Measurements from ENCODE around the gene RRBP1.

RRBP1 gene

DNA sequence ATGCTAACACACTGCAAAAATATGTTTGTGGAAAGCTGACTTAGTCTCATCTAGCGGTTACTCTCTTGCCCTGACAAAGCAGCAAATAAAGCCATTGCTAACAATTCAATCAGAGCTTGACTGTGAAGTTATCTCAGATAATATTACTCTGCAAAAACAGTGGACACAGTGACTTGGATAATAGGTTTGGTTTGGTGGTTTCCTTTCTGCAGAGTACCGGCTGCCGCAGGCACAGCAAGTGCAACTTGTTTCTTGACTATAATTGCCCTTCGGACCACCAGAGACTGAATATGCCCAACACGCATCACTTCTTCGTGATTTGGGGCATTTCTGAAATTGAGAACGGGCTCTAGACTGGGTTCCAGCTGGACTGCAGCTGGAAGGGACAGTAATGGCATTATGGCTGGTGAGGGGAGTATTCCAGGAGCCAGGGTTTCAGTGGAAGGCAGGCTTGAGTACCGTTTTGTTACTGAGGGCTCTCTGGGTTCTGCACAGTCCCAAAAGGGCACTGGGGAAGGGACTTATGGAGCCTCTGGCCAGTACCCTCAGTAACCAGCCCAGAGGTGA lies 72.1 kb downstream of the RRBP1 start:
- DNase-seq (ENCODE audit: low spot score) = no peak

DNA sequence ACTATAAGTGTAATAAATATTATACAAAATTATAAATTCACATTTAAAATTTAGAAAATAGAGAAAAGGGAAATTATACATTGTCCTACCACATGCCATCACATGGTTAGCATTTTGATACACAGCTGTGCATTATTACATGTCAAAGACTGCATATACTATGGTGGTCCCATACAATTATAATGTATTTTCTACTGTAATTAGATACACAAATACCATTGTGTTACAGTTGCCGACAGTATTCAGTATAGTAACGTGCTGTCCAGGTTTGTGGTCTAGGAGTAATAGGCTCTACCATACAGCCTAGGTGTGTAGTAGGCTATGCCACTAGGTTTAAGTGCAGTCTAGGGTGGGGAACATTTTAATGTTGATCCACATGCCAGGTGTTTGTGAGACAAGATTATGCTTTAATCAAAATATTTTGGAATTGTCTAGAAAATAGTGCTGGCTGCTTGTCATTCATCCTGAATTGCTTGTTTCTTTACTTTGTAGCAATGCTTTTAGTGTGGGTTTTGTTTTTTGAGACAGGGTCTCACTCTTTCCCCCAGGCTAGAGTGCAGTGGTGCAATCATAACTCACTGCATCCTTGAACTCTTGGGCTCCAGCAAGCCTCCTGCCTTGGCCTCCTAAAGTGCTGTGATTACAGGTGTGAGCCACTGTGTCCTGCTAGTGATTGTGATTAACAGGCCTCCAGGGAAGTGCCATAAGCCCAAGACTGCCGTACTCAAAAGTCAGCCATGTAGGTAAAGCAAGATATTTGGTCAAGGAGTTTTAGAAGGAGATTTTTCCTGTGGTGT lies 73.1 kb downstream of the RRBP1 start:
- no peak for DNase-seq (ENCODE audit: low spot score)

- DNase-seq (ENCODE audit: low spot score) = no peak
Observed at GRCh38 chr20:17606001-17606400, 76.0 kb downstream of the RRBP1 start.

- no peak for DNase-seq (ENCODE audit: low spot score)
Observed at GRCh38 chr20:17605131-17605660, 76.8 kb downstream of the RRBP1 start.

- no peak for DNase-seq (ENCODE audit: low spot score)
Observed at GRCh38 chr20:17602493-17602892, 79.5 kb downstream of the RRBP1 start.

DNA sequence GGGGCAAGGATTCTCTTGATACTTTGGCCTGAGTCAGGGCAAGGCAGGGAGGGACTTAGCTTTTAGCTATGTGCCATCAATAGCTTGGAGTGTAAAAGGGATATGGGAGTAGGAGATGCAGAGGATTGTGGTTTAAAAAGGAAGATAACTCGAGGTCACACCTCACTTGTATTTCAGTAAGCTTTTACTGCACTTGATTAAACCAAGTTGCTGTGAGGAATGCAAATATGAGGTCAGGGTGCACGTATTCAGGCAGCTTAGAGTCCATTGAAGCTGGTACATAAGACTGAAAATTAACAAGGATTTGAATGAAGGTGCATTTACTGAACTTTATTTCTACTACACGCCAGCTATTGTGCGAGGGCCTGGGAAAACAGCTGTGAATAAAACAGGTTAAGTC lies 80.1 kb downstream of the RRBP1 start:
- DNase-seq (ENCODE audit: low spot score) = no peak

DNA sequence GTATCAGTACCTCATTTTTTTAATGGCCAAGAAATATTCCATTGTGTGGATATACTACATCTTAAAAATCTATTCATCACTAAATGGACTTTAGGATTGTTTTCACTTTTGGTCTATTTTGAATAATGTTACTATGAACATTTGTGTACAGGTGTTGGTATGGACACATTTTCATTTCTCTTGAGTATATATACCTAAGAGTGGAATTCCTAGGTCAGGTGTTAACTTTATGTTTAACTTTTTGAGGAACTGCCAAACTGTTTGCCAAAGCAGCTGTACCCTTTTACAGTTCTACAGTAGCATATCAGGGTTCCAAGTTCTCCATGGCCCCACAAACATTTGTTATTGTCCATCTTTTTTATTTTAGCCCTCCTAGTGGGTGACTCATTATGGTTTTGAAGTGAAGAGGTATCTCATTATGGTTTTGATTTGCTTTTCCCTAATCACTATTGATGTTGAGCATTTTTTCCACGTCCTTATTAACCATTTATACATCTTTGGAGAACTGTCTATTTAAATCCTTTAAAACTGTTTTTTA lies 84.0 kb downstream of the RRBP1 start:
- DNase-seq (ENCODE audit: low spot score) = no peak

DNA sequence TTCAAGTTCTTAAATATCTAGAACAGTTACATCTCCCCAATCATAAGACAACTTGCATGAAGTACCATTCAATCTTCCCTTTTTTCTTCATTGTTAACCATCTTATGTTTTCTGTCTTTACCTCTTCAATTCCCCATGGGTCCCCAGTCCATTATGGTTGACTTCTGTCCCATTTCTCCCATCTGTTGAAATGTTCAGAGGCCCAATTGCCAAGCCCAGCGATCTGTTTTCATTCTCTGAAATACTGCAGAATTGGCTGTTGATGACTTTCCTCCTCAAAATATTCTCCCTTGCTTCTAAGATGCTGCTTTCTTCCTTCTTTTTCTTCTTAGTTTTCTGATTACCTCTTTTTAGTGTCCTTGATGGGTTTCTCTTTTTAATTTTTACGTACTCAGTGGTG lies 86.2 kb downstream of the RRBP1 start:
- no peak for DNase-seq (ENCODE audit: low spot score)

DNA sequence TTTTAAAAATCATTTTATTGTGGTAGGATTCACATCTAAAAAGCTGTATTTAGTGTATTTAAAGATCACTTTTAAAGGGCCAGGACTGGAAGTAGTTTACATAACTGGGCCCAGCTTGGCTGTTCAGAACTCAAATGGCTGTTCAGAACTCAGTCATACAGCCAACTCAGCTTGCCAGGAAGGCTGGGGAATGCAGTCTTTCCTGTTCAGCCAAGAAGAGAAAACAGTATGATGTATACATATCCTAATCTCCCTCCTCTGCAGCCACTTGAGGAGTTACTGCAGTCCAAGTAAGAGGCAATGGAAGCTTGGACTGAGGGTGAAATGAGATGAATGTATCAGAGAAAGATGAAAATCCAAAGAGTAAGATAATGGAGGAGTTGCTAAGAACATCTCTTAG lies 87.6 kb downstream of the RRBP1 start:
- peak; percentile 42 for DNase-seq (ENCODE audit: low spot score)

GRCh38 chr20:17593902-17594301 lies 88.1 kb downstream of the RRBP1 start:
- DNase-seq (ENCODE audit: low spot score) = no peak

- DNase-seq (ENCODE audit: low spot score) = no peak
Observed at GRCh38 chr20:17590245-17590644, 91.8 kb downstream of the RRBP1 start.

DNA sequence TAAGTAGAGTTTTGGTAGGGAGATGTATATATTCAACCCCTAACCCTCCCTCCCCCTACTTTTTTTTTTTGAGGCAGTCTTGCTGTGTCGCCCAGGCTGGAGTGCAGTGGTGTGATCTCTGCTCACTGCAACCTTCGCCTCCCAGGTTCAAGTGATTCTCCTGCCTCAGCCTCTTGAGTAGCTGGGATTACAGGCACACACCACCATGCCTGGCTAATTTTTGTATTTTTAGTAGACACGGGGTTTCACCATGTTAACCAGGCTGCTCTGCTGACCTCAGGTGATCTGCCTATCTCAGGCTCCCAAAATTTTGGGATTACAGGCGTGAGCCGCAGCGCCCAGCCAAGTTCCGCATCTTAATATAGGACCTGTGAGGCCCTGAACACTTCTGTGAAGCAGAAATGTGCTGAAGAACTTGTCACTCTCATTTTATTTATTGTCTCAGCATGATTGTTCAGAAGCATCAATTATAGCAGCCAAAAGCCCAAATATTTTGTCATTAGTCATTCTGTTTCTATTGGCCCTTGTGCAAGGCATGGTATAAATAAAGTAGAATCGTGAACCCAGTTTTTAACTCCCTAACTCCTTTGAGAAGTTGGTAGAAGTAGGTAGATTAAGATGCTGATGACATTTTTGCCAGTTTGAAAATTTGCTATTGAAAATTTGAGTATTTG lies 92.7 kb downstream of the RRBP1 start:
- no peak for DNase-seq (ENCODE audit: low spot score)

- DNase-seq (ENCODE audit: low spot score) = no peak
Observed at GRCh38 chr20:17587824-17588223, 94.2 kb downstream of the RRBP1 start.

GRCh38 chr20:17587148-17587547 lies 94.9 kb downstream of the RRBP1 start:
- no peak for DNase-seq (ENCODE audit: low spot score)

DNA sequence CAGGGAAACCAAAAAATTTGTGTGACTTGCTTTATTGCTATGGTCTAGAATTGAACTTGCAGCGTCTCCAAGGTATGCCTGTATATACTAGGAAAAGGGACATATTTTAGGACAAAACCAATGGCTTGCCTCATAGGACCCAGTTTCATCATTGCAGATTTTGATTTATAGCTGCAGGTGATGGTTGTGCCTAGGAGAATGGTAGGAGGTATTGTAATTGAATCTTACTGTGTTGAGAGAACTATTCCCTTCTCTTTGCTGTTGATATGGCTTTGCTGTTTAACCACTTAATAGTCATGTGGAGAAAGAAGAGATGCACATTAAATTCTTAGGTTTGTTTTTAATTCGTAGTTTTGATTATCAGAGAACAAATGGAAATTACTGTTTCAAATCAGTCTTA lies 95.8 kb downstream of the RRBP1 start:
- no peak for DNase-seq (ENCODE audit: low spot score)

DNA sequence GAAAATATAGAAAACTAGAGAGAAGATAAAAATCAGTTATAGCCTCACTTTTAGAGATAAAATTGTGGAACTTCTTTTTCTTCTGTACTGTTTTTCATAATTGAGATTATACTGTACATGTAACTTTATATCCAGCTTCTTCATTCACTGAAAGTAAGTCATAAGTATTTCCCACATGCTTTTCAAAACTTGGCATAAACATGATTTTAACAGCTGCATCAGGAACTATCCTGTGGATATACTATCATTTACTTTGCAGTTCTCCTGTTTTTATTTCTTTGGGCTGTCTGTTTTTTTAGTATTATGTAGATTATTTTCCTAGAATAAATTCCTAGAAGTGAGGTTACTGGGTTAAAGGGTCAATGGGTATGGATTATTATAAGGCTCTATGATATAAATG lies 97.4 kb downstream of the RRBP1 start:
- DNase-seq (ENCODE audit: low spot score) = no peak

GRCh38 chr20:17583126-17583525 lies 98.9 kb downstream of the RRBP1 start:
- no peak for DNase-seq (ENCODE audit: low spot score)

DNA sequence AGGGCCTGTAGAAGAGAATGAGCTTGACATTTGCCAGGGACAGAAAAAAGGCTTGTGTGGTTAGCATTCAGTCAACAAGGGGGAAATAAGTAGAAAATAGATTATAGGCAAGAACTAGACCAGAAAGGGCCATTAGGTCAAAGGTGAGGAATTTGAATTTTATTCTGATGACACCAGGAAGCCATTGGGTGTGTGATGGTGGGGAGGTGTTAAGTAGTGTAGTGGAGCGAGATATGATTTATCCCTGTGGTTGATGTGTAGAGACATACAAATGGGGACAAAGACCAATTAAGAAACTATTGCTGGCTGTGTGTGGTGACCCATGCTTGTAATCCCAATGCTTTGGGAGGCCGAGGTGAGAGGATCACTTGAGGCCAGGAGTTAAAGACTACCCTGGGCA lies 101.1 kb downstream of the RRBP1 start:
- DNase-seq (ENCODE audit: low spot score) = no peak

DNA sequence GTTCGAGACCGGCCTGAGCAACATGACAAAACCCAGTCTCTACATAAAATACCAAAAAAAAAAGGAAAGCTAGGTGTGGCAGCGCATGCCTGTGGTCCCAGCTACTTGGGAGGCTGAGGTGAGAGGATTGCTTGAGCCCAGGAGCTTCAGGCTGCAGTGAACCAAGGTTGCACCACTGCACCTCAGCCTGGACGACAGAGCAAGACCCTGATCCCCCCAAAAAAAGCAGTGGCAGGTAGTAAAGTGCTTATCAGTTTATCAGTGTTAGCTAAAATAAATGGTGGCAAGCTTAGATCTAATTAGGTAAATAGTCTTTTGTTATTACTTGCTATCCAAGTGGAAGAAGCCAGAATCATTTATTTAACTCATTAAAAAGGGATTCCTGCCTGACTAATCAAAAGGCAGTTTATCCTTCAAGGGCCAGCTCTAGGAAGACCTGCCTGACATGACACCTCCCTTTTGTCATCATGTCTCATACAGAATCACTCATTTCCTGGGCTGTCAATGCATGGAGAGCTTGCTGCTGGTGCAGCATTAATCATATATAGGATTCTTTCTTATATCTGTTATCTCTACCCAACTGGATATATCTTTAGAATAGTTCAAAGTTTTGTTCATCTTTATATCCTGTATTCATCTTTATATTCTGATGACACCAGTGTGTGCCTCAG lies 102.5 kb downstream of the RRBP1 start:
- no peak for DNase-seq (ENCODE audit: low spot score)

DNA sequence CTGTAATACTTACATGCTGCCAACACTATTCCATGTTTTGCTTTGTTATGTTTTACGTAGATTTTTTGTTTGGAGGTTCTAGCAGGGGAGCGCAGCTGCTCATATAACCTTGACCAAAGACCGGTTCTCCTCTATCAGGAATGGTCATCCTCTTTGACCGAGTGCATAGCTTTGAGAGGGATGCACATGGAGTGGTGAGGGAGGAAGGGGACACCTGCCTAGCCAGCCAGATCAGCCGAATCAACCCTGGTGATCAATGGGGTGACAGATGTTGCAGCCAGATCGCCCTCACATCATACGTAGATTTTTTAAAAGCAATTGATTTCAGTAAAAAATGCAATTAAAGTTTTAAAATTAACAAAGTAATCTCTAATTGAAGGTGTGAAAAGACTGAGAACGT lies 105.8 kb downstream of the RRBP1 start:
- DNase-seq (ENCODE audit: low spot score) = no peak

DNA sequence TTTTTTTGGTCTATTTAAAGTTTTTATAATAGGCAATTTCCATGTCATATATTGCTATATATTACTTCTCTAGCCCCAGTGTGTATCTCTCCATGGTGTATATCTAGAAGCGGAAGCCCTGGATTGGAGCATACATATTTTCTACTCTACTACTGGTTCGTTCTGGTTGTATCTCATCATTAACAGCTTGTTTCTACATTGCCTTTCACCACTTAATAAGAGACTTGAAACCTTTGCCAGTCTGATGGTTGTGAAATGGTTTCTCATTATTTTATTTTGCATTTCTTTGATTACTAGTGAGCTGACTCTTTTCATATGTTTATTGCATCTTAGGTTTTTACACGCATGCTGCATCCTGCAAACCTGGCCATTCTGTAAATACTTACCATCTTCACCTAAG lies 108.6 kb downstream of the RRBP1 start:
- DNase-seq (ENCODE audit: low spot score) = no peak

- no peak for DNase-seq (ENCODE audit: low spot score)
Observed at GRCh38 chr20:17572034-17572638, 109.9 kb downstream of the RRBP1 start.

Measured in iPS-NIHi11 (cell line).